A673 (cell line): ENCODE measurements around the gene KCNAB2. TPM values are rescaled to one million over a fixed set of nuclear protein-coding genes. Genes with fewer than 3 reads are reported as not detected.

ENCODE experiments used
- BruUV-seq: library from RNA; stranded (reverse); fragments of 400-500 nt; replicated peaks from 2 replicates; lab custom pipeline; 2021; lab: Mats Ljungman, UMichigan
- CTCF ChIA-PET: fragments of 300-600 bp; sonication (Branson Sonifier 250); formaldehyde crosslinking; loops from one replicate; lab custom pipeline; 2022; ENCODE audit warnings: antibody characterized with exemption; lab: Charles Lee
- POLR2A ChIA-PET: fragments of 300-600 bp; sonication (Branson Sonifier 250); formaldehyde crosslinking; loops from one replicate; lab custom pipeline; 2022; ENCODE audit warnings: antibody characterized with exemption; ENCODE audit not compliant: low non-redundant PET; lab: Charles Lee
- DNase-seq: peaks from one replicate; pipeline ENCODE4 v3.0.0-alpha.2; 2015; ENCODE audit warnings: low spot score
- H3K27ac ChIP-seq: fragments of 200-600 bp; sonication (generic); 2 replicates; pipeline ENCODE4 v1.5.1; 2016; ENCODE audit warnings: mixed run types, low read depth, mild to moderate bottlenecking, mixed read lengths, antibody characterized with exemption, low read length; ENCODE audit not compliant: poor library complexity, severe bottlenecking
- H3K27me3 ChIP-seq: fragments of 200-600 bp; sonication (generic); replicated peaks from 2 replicates; pipeline ENCODE4 v1.6.1; 2017; ENCODE audit warnings: mixed run types, low read depth, mild to moderate bottlenecking, mixed read lengths, antibody characterized with exemption, low read length; ENCODE audit not compliant: insufficient read depth, poor library complexity
- H3K36me3 ChIP-seq: fragments of 200-600 bp; sonication (generic); 2 replicates; pipeline ENCODE4 v1.6.1; 2016; ENCODE audit warnings: mixed run types, mild to moderate bottlenecking, mixed read lengths, antibody characterized with exemption, low read length; ENCODE audit not compliant: insufficient read depth, poor library complexity, severe bottlenecking
- H3K4me1 ChIP-seq: fragments of 200-600 bp; sonication (generic); 2 replicates; pipeline ENCODE4 v1.6.1; 2017; ENCODE audit warnings: mixed run types, mild to moderate bottlenecking, mixed read lengths, antibody characterized with exemption, low read length; ENCODE audit not compliant: insufficient read depth, poor library complexity, severe bottlenecking
- H3K4me3 ChIP-seq: fragments of 200-600 bp; sonication (generic); 2 replicates; pipeline ENCODE4 v1.5.1; 2016; ENCODE audit warnings: low read depth, mixed run types, mild to moderate bottlenecking, mixed read lengths, low read length; ENCODE audit not compliant: poor library complexity, severe bottlenecking
- H3K9me3 ChIP-seq: fragments of 200-600 bp; sonication (generic); 2 replicates; pipeline ENCODE4 v1.6.1; 2016; ENCODE audit warnings: mixed run types, low read depth, mild to moderate bottlenecking, mixed read lengths, antibody characterized with exemption, low read length; ENCODE audit not compliant: poor library complexity, severe bottlenecking
- EZH2 ChIP-seq: fragments of 200-600 bp; sonication (generic); IDR thresholded peaks from 2 replicates; pipeline ENCODE4 v1.6.1; 2017; ENCODE audit warnings: borderline replicate concordance, low read depth, mild to moderate bottlenecking, mixed read lengths, antibody characterized with exemption, low read length; ENCODE audit not compliant: poor library complexity, severe bottlenecking
- intact Hi-C: fragments of 100-400 bp; cut with micrococcal nuclease; formaldehyde crosslinking; loops from one replicate; pipeline ENCODE4 v1.10.0; 2022; ENCODE audit not compliant: unreplicated experiment
- total RNA-seq: library from RNA; stranded (reverse); gene quantifications from 2 replicates; pipeline ENCODE4 v1.2.3, GENCODE V29; 2021
- TF ChIP-seq, protein P1 (sequence below): fragments of 300-800, 200-600 bp; sonication (generic); conservative IDR thresholded peaks from 2 replicates; pipeline ENCODE4 v1.5.1; 2017; ENCODE audit warnings: low read depth, mild to moderate bottlenecking, antibody characterized with exemption, low read length, moderate library complexity, mixed read lengths

Gene KCNAB2
- total RNA-seq, 1 experiment from 2014 or later, result 6.4 TPM

DNA sequence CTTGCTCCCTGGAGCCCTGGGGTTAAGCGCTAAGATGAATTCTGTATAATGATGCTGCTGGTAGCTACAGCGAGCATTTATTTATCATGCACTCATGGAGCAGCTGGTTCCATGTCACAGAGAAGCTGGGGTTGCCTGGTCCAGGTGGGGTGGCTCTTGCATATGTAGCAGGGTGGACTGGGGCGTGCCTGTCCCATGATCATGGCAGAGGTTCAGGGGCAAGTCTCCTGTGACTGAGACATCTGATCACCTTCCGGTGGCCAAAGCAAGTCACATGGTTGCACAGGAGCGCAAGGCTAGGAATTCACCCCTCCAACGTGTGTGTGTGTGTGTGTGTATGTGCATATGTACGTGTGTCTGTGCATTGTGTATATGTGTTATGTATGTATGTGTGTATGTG, 15.6 kb upstream of the KCNAB2 start:
- POLR2A ChIA-PET, result no interaction called here
- DNase-seq, result no peak
- no peak for TF ChIP-seq EZH2
- Histone ChIP-seq H3K36me3 (no peaks in the 10 kb centered on the region), H3K4me1 (peaks cover 22% of the 10 kb centered on the region), H3K27me3 (peaks cover 7% of the 10 kb centered on the region), H3K9me3 (no peaks in the 10 kb centered on the region), H3K4me3 (no peak overlapping the region), H3K27ac (no peak overlapping the region)
- intact Hi-C loops, result no loop called here
- no TSS peak for BruUV-seq
- CTCF ChIA-PET, result no interaction called here

DNA sequence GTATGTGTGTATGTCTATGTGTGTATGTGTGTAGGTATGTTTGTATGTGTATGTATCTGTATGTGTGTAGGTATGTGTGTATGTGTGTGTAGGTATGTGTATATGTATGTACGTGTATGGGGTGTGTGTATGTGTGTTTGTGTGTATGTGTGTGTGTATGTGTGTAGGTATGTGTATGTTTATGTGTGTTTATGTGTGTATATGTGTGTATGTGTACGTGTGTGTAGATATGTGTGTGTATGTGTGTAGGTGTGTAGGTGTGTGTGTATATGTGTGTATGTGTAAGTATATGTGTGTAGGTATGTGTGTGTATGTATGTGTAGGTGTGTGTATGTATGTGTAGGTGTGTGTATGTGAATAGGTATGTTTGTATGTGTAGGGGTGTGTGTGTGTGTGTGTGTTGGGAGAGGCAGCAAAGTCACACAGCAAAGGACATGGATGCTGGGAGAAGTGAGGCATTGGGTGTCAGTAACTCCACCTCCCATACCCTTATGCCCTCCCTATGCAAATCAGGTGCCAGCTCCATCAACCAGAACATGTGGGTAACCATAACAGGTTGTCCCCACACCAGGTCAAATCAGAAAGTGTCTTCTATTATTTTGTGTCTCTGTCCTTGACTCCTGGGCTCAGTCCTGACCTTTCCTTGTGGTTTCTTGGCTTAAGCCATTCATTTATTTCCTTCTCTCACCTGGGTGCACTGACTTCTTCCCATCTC, 15.0 kb upstream of the KCNAB2 start:
- no peak for TF ChIP-seq EZH2
- TF ChIP-seq, protein P1, sequence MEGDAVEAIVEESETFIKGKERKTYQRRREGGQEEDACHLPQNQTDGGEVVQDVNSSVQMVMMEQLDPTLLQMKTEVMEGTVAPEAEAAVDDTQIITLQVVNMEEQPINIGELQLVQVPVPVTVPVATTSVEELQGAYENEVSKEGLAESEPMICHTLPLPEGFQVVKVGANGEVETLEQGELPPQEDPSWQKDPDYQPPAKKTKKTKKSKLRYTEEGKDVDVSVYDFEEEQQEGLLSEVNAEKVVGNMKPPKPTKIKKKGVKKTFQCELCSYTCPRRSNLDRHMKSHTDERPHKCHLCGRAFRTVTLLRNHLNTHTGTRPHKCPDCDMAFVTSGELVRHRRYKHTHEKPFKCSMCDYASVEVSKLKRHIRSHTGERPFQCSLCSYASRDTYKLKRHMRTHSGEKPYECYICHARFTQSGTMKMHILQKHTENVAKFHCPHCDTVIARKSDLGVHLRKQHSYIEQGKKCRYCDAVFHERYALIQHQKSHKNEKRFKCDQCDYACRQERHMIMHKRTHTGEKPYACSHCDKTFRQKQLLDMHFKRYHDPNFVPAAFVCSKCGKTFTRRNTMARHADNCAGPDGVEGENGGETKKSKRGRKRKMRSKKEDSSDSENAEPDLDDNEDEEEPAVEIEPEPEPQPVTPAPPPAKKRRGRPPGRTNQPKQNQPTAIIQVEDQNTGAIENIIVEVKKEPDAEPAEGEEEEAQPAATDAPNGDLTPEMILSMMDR, result no peak
- Histone ChIP-seq H3K27ac (no peak overlapping the region), H3K9me3 (no peaks in the 10 kb centered on the region), H3K4me3 (no peak overlapping the region), H3K27me3 (peaks cover 7% of the 10 kb centered on the region), H3K36me3 (no peaks in the 10 kb centered on the region), H3K4me1 (peaks cover 19% of the 10 kb centered on the region)
- DNase-seq, result no peak
- ChIA-PET CTCF (no interaction called here), POLR2A (no interaction called here)
- no TSS peak for BruUV-seq
- intact Hi-C loops, result no loop called here

DNA sequence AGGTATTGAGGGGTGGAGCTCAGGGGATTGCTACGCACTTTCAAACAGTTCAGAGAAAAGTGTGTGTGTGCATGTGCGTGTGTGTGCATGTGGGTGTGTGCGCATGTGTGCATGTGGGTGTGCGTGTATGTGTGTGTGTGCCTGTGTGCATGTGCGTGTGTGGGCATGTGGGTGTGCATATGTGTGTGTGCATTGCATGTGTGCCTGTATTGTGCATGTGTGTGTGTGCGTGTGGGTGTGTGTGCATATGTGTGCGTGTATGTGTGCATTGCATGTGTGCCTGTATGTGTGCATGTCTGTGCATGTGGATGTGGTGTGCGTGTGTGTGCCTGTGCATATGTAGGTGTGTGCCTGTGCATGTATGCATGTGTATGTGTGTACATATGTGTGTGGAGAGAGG, 12.6 kb upstream of the KCNAB2 start:
- no TSS peak for BruUV-seq
- peaks cover 20% of the 10 kb centered on the region for H3K4me1 ChIP-seq
- no peak for TF ChIP-seq EZH2
- TF ChIP-seq, protein P1, result no peak
- H3K9me3 ChIP-seq, result no peaks in the 10 kb centered on the region
- CTCF ChIA-PET, result no interaction called here
- H3K4me3 ChIP-seq, result no peak overlapping the region
- DNase-seq, result no peak
- H3K27me3 ChIP-seq, result peaks cover 7% of the 10 kb centered on the region
- intact Hi-C loops, result no loop called here
- no peaks in the 10 kb centered on the region for H3K36me3 ChIP-seq
- POLR2A ChIA-PET, result no interaction called here
- H3K27ac ChIP-seq, result no peak overlapping the region
